CD4-positive, alpha-beta T cell treated with Interleukin-21 for 1 hour (primary cell): Measurements from ENCODE around the gene CAMTA1.

ENCODE experiments used
- DNase-seq: peaks from one replicate; pipeline ENCODE4 v3.0.0-alpha.2; 2020

Gene CAMTA1

GRCh38 chr1:7454052-7454815 lies 669.0 kb downstream of the CAMTA1 start:
- no peak for DNase-seq

GRCh38 chr1:7454895-7455784 lies 669.9 kb downstream of the CAMTA1 start:
- DNase-seq = no peak

GRCh38 chr1:7455796-7456721 lies 670.8 kb downstream of the CAMTA1 start:
- no peak for DNase-seq

GRCh38 chr1:7456722-7457082 lies 671.4 kb downstream of the CAMTA1 start:
- no peak for DNase-seq

GRCh38 chr1:7457811-7458210 lies 672.6 kb downstream of the CAMTA1 start:
- no peak for DNase-seq

- no peak for DNase-seq
These were observed 673.7 kb downstream of the CAMTA1 start for GRCh38 chr1:7458946-7459345.

- no peak for DNase-seq
These were observed 674.7 kb downstream of the CAMTA1 start for GRCh38 chr1:7459914-7460313.

- DNase-seq = no peak
These were observed 675.6 kb downstream of the CAMTA1 start for GRCh38 chr1:7460807-7461206.

- no peak for DNase-seq
These were observed 677.4 kb downstream of the CAMTA1 start for GRCh38 chr1:7462617-7463016.

- DNase-seq = no peak
These were observed 678.3 kb downstream of the CAMTA1 start for GRCh38 chr1:7463526-7463925.

GRCh38 chr1:7464736-7465135 lies 679.5 kb downstream of the CAMTA1 start:
- no peak for DNase-seq

- DNase-seq = no peak
These were observed 682.4 kb downstream of the CAMTA1 start for GRCh38 chr1:7467476-7468175.

GRCh38 chr1:7468248-7468647 lies 683.0 kb downstream of the CAMTA1 start:
- no peak for DNase-seq

GRCh38 chr1:7469255-7469938 lies 684.1 kb downstream of the CAMTA1 start:
- no peak for DNase-seq

- no peak for DNase-seq
These were observed 685.8 kb downstream of the CAMTA1 start for GRCh38 chr1:7470904-7471638.

GRCh38 chr1:7471836-7472235 lies 686.6 kb downstream of the CAMTA1 start:
- no peak for DNase-seq

- DNase-seq = no peak
These were observed 688.2 kb downstream of the CAMTA1 start for GRCh38 chr1:7473223-7474142.

GRCh38 chr1:7474143-7474490 lies 688.9 kb downstream of the CAMTA1 start:
- no peak for DNase-seq

- no peak for DNase-seq
These were observed 689.7 kb downstream of the CAMTA1 start for GRCh38 chr1:7474786-7475502.
